GM19463 (cell line): ENCODE results near the gene KCTD7.
"Not testable (repeated sequence)": the region's sequence is repeated elsewhere in the genome, so short reads cannot be mapped to it uniquely, and the experiment has no call there.

Experiments
- ATAC-seq: cut with Tn5 transposase; IDR thresholded peaks from one replicate; pipeline ENCODE4 v1.9.1; 2021; ENCODE audit warnings: mild to moderate bottlenecking, moderate library complexity; ENCODE audit not compliant: unreplicated experiment

The KCTD7 gene

DNA sequence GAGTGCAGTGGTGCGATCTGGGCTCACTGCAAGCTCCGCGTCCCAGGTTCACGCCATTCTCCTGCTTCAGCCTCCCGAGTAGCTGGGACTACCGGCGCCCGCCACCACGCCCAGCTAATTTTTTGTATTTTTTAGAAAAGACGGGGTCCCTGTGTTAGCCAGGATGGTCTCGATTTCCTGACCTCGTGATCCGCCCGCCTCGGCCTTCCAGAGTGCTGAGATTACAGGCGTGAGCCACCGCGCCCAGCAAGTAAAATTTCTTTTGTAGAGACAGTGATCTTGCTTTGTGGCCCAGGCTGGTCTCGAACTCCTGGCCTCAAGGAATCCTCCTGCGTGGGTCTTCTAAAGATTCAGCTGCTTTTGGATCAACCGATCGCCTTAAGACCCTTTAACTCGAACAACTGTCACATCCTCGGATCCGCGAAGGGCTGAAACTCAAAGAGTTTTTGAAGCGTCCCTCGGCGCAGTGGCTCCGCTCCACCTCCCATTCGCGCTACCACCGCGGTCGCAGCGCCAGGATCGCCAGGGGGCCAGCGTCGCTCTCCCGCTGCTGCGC is 25.1 kb downstream of the KCTD7 start:
- not testable (repeated sequence) for ATAC-seq

DNA sequence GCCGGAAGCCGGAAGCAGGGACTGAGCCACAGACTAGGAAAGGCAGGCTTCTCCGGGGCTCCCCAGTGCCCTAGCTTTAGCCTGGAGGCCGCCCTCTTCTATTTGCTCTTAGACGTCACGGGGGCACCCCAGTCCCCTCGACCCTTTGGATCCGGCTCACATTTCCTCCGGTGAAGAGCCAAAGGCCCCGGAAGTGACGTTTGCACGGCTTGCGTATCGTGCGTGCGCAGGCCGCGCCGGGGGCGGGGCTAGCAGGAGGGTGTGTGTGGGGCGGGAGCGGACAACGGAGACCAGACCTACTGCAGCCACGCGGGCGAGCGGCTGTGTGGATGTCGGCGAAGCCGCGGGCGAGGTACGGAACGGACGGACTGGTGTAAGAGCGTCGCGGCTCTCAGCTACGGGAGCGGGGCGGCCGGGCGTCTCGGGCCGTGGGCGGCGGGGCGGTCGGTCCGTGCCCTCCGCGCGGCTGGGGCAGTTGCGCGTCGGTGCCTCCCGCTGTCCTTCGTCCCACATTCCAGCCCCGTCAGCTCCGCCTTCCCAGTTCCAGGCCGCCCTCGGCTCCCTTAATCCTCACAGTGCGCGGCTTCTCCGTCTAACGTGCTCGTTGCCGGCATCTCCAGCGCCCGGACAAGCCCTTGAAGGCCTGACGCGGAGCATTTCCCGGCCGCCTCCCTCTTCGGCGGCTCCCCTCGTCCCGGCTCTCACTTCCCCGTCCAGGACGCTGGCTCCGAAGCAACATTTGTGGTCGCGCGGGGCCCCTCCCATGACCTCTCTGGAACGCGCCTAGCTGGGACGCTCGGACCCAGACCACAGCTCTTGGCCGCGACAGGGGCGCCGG is 25.8 kb downstream of the KCTD7 start:
- ATAC-seq = peak; percentile 90

DNA sequence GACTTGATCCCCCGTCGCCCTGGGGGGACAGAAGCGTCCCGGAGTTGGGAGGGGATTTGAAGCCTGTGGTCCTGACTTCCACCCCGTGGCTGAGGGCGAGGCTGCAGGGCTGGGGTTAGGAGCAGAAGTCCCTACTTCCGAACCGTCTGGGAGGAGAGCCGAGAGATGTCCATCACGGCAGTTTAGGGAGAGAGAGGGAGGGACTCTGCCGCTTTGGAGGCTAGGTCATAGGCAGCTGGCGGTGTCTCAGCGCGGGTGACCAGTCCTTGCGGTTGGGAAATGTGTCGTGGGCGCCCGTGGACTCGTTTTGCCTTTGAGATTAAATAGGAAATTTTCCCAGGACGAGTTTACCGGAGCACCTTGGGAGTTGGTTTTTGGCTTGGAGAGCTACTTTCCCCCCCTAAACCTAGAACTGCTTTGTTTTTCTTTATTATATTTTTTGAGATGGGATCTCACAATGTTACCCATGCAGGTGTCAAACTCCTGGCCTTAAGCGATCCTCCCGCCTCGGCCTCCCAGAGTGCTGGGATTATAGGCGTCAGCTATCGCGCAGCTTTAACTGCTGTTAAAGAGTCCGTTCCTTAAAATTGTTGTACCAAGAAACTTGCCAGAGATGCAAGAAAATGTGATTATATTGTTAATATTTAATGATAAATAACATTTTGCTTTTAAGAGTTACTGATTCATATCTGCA is 26.6 kb downstream of the KCTD7 start:
- ATAC-seq = peak; percentile 10

DNA sequence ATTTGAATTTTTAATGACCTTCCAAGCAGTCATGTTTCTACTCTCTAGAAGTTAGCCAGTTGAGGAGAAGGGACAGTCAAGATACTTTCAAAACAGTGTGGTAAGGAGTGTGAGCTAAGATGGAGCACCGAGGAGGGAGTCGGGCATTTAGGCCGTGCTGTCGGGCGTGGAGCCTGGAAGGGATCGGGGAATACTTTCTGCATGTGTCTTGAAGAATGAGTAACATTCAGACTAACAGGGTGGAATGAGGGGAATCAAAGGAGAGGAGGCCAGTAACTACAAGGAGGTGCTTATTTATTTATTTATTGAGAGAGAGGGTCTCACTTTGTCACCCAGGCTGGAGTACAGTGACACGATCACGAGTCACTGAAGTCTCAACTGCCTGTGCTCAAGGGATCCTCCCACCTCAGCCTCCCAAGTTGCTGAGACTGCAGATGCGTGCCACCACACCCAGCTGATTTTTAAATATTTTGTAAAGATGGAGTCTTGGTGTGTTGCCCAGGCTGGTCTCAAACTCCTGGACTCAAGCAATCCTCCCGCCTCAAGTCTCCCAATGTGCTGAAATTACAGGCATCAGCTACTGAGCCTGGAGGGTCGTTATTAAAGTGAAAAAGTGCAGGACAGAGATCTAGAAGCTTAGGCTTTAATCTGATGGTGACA is 27.3 kb downstream of the KCTD7 start:
- ATAC-seq = not testable (repeated sequence)

GRCh38 chr7:66657798-66658197 is 29.1 kb downstream of the KCTD7 start:
- no peak for ATAC-seq

GRCh38 chr7:66662646-66663264 is 34.1 kb downstream of the KCTD7 start:
- no peak for ATAC-seq

DNA sequence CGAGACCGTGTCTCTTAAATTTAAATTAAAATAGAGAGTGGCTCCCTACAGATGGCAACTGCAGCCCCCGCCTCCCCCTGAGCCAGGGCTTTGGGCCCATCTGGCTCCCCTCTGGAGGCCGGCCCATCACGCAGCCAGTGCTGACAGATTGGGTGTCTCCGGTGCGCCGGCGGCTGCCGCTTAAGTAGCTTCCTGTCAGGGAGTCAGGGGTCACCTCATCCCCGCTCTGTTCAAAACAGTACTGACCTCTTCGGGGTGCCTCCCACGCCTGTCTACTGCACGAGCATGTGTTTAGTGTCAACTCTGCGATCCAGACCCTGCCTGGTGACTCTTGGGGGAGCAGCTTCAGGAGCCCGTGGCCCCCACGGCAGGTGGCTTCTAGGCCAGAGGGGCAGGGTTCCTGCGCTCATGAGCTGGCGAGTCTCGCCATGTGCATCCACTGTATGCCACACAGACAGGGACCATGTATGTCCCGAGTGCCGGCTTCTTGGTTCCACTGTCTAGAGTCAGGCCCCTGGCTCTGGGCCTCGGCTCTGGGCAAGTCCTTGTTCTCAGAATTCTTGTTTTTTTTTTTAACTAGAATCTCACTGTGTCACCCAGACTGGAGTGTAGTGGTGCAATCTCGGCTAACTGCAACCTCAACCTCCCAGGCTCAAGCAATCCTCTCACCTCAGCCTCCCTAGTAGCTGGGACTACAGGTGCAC is 36.1 kb downstream of the KCTD7 start:
- no peak for ATAC-seq

GRCh38 chr7:66666313-66666952 is 37.8 kb downstream of the KCTD7 start:
- no peak for ATAC-seq

DNA sequence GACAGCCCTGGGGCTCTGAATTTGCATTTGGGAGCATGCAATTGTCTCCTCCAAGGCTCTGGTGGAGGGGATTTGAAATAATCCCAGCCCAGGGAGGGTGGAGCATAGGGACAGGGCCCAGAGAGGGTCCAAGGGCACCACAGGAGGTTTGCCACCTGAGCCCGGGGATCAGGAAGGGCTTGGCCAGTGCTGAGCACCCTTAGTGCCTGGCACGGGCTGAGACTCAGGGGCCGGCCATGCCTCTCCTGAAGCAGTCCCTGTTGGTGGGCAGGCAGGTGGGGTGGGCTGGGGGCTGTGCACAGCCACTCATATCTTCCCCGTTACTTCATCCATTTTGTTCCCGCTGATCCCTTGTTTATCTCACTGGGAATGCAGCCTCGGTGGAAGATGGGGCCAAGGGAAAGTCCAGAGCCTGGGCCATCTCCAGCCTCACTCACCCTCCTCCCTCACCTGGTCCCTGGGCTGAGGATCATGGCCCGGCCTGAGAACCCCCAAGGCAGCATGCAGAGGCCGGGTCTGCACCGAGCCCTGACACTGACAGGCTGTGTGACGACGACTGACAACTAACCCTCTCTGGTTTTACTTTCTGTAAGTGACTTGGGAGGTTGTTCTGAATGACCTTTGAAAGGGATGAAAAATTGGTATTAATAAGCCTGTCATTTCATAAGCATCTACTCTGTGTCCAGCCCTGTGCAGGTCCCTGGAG is 38.5 kb downstream of the KCTD7 start:
- ATAC-seq = no peak

GRCh38 chr7:66668112-66668511 is 39.4 kb downstream of the KCTD7 start:
- no peak for ATAC-seq

DNA sequence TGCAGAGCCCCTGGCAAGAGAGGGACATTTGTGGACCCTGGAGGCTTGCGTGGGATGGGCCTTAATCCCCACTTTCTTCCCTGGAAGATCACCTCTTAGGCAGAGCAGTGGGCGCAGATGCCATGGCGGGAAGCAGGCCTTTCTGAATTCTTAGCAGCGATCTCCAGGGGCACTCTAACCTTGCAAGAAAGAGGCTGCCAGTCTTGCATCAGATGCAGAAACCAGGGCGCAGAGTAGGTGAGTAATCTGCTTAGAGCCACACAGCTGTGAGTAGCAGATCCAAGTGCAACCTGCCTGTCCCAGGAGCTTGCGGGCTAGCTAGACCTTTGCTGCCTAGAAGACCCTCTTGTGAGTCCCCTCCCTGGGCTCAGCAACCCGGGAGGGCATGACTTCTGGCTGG is 40.0 kb downstream of the KCTD7 start:
- ATAC-seq = no peak

DNA sequence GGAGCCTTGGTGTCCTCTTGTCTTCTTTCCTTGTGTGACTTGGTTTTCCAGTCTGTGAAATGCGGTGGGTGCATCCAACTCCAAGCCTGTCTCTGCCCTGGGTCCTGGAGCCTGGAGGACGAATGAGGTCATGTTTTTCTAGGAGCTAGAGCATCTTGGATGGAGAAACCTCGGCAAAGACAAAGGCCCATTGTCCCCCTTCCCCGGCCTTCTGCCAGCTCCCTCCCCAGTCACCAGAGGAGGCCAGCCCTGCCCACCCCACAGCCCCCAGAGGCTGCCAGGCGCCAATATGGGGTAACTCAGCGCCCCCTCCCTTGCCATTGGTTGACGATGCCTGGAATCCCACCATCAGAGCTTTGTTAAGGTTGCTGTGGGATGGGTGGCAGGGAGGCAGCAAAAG is 40.4 kb downstream of the KCTD7 start:
- no peak for ATAC-seq

DNA sequence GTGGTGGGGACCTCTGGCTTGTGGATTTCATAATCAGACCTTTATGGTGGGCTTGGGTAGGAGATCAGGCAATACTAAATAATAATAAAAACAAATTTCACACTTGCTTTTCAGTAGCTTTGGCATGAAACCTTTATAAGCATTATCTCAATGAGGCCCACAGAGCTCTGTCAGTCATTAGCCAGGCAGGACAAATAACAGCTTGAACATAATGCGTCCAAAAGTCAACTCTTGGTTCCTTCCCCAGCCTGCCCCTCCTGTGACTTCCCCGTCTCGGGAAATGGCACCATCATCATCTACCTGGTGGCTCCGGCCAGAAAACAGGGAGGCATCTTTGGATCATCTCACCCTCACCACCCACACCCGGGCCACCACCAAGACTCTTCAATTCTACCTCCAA is 40.8 kb downstream of the KCTD7 start:
- no peak for ATAC-seq

GRCh38 chr7:66671034-66671433 is 42.4 kb downstream of the KCTD7 start:
- ATAC-seq = no peak

- ATAC-seq = not testable (repeated sequence)
Observed at GRCh38 chr7:66671486-66671885, 42.8 kb downstream of the KCTD7 start.

- ATAC-seq = not testable (repeated sequence)
Observed at GRCh38 chr7:66672432-66673123, 43.9 kb downstream of the KCTD7 start.

DNA sequence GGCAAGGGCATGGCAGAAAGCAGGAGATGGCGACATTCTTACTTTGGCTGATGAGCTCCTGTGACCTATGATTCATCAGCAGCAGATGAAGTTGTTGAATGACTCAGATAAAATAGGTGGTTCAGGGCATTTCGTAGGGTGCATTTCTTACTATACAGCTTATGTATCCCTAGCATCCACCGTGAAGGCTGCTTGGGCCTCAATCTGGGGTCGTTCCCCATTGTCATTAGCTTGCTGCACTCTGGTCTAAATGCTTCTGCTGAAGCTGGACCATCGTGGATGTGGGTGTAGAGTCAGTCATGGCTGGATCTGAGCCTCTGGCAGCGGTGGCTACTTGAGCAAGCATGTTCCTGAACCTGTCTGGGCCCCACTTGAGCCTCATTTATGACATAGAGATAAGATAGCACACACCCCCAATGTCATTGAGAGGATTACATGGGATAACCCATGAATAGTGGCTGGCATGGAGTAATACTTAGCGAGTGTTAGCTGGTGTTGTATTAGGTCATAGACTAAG is 44.5 kb downstream of the KCTD7 start:
- ATAC-seq = not testable (repeated sequence)

GRCh38 chr7:66679633-66680244 is 51.1 kb downstream of the KCTD7 start:
- no peak for ATAC-seq
